ENCODE data around the gene P4HB. TPM values are rescaled to one million over a fixed set of nuclear protein-coding genes. Genes with fewer than 3 reads are reported as not detected.
A peak's percentile ranks its signal among the peaks of the same experiment; 100 is the strongest.
"Not testable (repeated sequence)": the region's sequence is repeated elsewhere in the genome, so short reads cannot be mapped to it uniquely, and the experiment has no call there.

Gene P4HB
- total RNA-seq, 2 donors from 2014 or later: 382 to 460 TPM

GRCh38 chr17:81844327-81844851 lies 15.9 kb downstream of the P4HB start:
- peaks cover 6 to 11% of the 10 kb centered on the region in 2 donors for H3K36me3 Mint-ChIP-seq
- H3K9me3 Mint-ChIP-seq: no peaks in the 10 kb centered on the region
- DNase-seq (ENCODE audit: low spot score in 2 of 2): no peak
- ATAC-seq: no peak
- no peak overlapping the region for H3K27ac Mint-ChIP-seq

- no peak for DNase-seq (ENCODE audit: low spot score in 2 of 2)
- no peak for ATAC-seq
- Mint-ChIP-seq H3K27ac (peak overlapping the region in 1 of 2 donors; percentile 84), H3K36me3 (peaks cover 6 to 11% of the 10 kb centered on the region in 2 donors), H3K9me3 (no peaks in the 10 kb centered on the region)
Observed at GRCh38 chr17:81843713-81844326, 16.5 kb downstream of the P4HB start.

GRCh38 chr17:81842725-81843504 lies 17.4 kb downstream of the P4HB start:
- Mint-ChIP-seq H3K9me3 (no peaks in the 10 kb centered on the region), H3K27ac (no peak overlapping the region), H3K36me3 (peaks cover 6 to 11% of the 10 kb centered on the region in 2 donors)
- DNase-seq (ENCODE audit: low spot score in 2 of 2) (no peak), ATAC-seq (peak in 1 of 2 donors; percentile 13)

DNA sequence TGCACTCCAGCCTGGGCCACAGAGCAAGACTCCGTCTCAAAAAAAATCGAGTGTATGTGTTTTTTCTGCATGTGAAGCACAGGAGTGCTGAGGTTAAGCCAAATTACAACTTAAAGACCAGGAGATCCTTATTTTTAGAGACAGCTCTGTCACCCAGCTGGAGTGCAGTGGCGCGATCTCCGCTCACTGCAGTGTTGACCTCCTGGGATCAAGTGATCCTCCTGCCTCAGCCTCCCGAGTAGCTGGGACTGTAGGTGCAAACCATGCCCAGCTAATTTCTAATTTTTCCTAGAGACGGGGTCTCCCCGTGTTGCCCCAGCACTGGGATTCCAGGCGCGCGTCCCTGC lies 18.0 kb downstream of the P4HB start:
- H3K27ac Mint-ChIP-seq: no peak overlapping the region
- H3K36me3 Mint-ChIP-seq: peaks cover 6 to 11% of the 10 kb centered on the region in 2 donors
- DNase-seq (ENCODE audit: low spot score in 2 of 2) (no peak), ATAC-seq (no peak)
- no peaks in the 10 kb centered on the region for H3K9me3 Mint-ChIP-seq

- H3K9me3 Mint-ChIP-seq: no peaks in the 10 kb centered on the region
- DNase-seq (ENCODE audit: low spot score in 2 of 2): no peak
- H3K27ac Mint-ChIP-seq: no peak overlapping the region
- peaks cover 6 to 11% of the 10 kb centered on the region in 2 donors for H3K36me3 Mint-ChIP-seq
- ATAC-seq: no peak
Observed at GRCh38 chr17:81841866-81842265, 18.5 kb downstream of the P4HB start.

- peak; percentile 8 to 9 for ATAC-seq
- H3K36me3 Mint-ChIP-seq: peaks cover 6 to 11% of the 10 kb centered on the region in 2 donors
- no peak overlapping the region for H3K27ac Mint-ChIP-seq
- no peak for DNase-seq (ENCODE audit: low spot score in 2 of 2)
- H3K9me3 Mint-ChIP-seq: no peaks in the 10 kb centered on the region
Observed at GRCh38 chr17:81840826-81841778, 19.2 kb downstream of the P4HB start.

DNA sequence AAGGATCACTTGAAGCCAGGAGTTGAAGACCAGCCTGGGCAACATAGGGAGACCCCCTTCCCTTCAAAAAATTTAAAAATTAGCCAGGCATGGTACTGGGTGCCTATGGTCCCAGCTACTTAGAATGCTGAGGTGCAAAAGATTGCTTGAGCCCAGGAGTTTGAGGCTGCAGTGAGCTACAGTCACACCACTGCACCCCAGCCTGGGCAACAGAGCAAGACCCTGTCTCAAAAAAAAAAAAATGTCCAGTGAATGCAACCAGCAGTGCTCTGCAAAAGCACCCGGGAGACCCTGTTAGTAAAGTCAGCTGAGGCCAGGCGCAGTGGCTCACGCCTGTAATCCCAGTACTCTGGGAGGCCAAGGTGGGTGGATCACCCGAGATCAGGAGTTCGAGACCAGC lies 20.3 kb downstream of the P4HB start:
- H3K36me3 Mint-ChIP-seq; H3K9me3 Mint-ChIP-seq; DNase-seq (ENCODE audit: low spot score in 2 of 2); H3K27ac Mint-ChIP-seq; ATAC-seq: not testable (repeated sequence)

GRCh38 chr17:81839301-81839700 lies 21.0 kb downstream of the P4HB start:
- no peak overlapping the region for H3K27ac Mint-ChIP-seq
- no peak for DNase-seq (ENCODE audit: low spot score in 2 of 2)
- H3K36me3 Mint-ChIP-seq: peaks cover 0 to 6% of the 10 kb centered on the region in 2 donors
- ATAC-seq: no peak
- H3K9me3 Mint-ChIP-seq: no peaks in the 10 kb centered on the region

GRCh38 chr17:81838753-81839255 lies 21.5 kb downstream of the P4HB start:
- Mint-ChIP-seq H3K27ac (no peak overlapping the region), H3K9me3 (no peaks in the 10 kb centered on the region), H3K36me3 (peaks cover 0 to 6% of the 10 kb centered on the region in 2 donors)
- no peak for ATAC-seq
- no peak for DNase-seq (ENCODE audit: low spot score in 2 of 2)

DNA sequence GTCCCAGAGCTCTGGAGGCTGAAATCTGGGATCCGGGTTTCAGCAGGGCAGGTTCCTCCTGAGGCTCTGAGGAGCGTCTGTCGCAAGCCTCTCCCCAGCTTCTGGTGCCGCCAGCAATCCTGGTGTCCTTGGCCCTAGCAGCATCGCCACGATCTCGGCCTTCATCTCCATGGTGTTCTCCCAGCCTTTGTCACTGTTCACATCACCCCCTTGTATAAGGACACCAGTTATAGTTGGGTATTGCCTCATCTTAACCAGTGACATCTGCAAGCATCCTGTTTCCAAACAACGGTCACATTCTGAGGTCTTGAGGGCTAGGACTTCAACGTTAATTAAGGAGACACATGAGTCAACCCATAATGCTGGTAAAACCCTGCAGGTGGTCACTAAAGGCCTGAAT lies 22.7 kb downstream of the P4HB start:
- H3K36me3 Mint-ChIP-seq: no peaks in the 10 kb centered on the region
- H3K27ac Mint-ChIP-seq: no peak overlapping the region
- H3K9me3 Mint-ChIP-seq: no peaks in the 10 kb centered on the region
- DNase-seq (ENCODE audit: low spot score in 2 of 2) (no peak), ATAC-seq (no peak)

DNA sequence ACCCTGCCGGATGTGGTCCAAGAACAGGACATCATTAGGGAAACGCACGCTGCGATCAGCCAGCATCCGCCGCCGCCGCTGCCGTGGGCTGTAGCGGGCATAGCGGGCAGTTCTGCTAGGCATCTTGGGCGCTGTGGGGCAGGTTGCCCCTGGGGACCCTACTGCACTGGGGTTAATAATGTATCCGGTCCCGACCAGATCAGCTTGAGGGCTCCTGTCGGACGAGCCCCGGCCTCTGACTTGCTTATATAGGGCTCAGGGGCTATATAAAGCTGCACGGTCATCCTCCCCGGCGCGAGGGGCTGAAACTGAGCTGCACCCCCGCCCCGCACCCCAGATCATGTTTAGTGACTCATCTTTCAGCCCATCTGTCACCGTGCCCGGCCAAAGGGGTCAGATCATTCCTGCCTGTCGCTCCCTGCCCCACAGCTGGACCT lies 25.5 kb downstream of the P4HB start, which contains the start of gene PPP1R27:
TSS of gene PPP1R27 (minus strand) at position 220 of the 437 bp plus-strand sequence. CDS start at position 123, 97 bp downstream.
- no peak for DNase-seq (ENCODE audit: low spot score in 2 of 2)
- no peaks in the 10 kb centered on the region for H3K9me3 Mint-ChIP-seq

GRCh38 chr17:81833921-81834830 lies 26.2 kb downstream of the P4HB start:
- DNase-seq (ENCODE audit: low spot score in 2 of 2) (no peak), ATAC-seq (no peak)
- Mint-ChIP-seq H3K27ac (peak overlapping the region; percentile 81 to 89), H3K36me3 (peaks cover 5 to 7% of the 10 kb centered on the region in 2 donors), H3K9me3 (no peaks in the 10 kb centered on the region)

More for the DNA sequence above, 25.5 kb downstream of the P4HB start, which contains the start of gene PPP1R27:
- Mint-ChIP-seq H3K36me3 (peaks cover 5 to 7% of the 10 kb centered on the region in 2 donors), H3K27ac (peak within 1 kb of the TSS; percentile 85 to 89)
- no peak for ATAC-seq

- DNase-seq (ENCODE audit: low spot score in 2 of 2) (peak; percentile 97), ATAC-seq (peak; percentile 83 to 87)
- H3K36me3 Mint-ChIP-seq: peaks cover 5 to 7% of the 10 kb centered on the region in 2 donors
- H3K27ac Mint-ChIP-seq: peak within 1 kb of the TSS; percentile 81 to 89
- no peaks in the 10 kb centered on the region for H3K9me3 Mint-ChIP-seq
Observed at GRCh38 chr17:81833160-81833920, 27.0 kb downstream of the P4HB start, which contains the start of gene MCRIP1. Gene MCRIP1, minus strand, starts transcription at chr17:81833291. Its CDS starts 8,785 bp downstream, at chr17:81824506.

- DNase-seq (ENCODE audit: low spot score in 2 of 2): peak in 1 of 2 donors; percentile 62
- peak; percentile 50 to 65 for ATAC-seq
- H3K36me3 Mint-ChIP-seq: peaks cover 5 to 7% of the 10 kb centered on the region in 2 donors
- H3K27ac Mint-ChIP-seq: peak overlapping the region; percentile 81 to 89
- H3K9me3 Mint-ChIP-seq: no peaks in the 10 kb centered on the region
Observed at GRCh38 chr17:81832608-81833159, 27.7 kb downstream of the P4HB start.
